K562 (cell line): ENCODE results near the gene ADI1. TPM values are rescaled to one million over a fixed set of nuclear protein-coding genes. Genes with fewer than 3 reads are reported as not detected.

Source experiments
- CHD4 ChIP-seq: fragments of 200-600 bp; sonication (generic); IDR thresholded peaks from 3 replicates; pipeline ENCODE4 v1.6.1; 2012; ENCODE audit warnings: low read depth, mild to moderate bottlenecking, mixed read lengths, low read length, inconsistent platforms; ENCODE audit not compliant: insufficient read depth, insufficient replicate concordance, poor library complexity, severe bottlenecking
- COPS2 ChIP-seq: fragments of 450-650 bp; conservative IDR thresholded peaks from 2 replicates; pipeline ENCODE4 v1.6.1; 2016; ENCODE audit warnings: mild to moderate bottlenecking, moderate library complexity
- FIP1L1 ChIP-seq: fragments of 200-400 bp; formaldehyde crosslinking; IDR thresholded peaks from 2 replicates; pipeline ENCODE4 v1.6.1; 2018; ENCODE audit warnings: mild to moderate bottlenecking, low read depth, low read length; ENCODE audit not compliant: poor library complexity, severe bottlenecking
- HMGN3 ChIP-seq: IDR thresholded peaks from 2 replicates; pipeline ENCODE4 v1.6.1; 2011; ENCODE audit warnings: borderline replicate concordance, low read depth, mild to moderate bottlenecking, mixed read lengths, low read length; ENCODE audit not compliant: insufficient read length; ENCODE audit errors: extremely low read depth
- KLF6 ChIP-seq: fragments of 250-450 bp; sonication (Bioruptor Pico); IDR thresholded peaks from 2 replicates; pipeline ENCODE4 v1.4.0; 2020; ENCODE audit warnings: mild to moderate bottlenecking, moderate library complexity, borderline replicate concordance
- MBD2 ChIP-seq: sonication (generic); IDR thresholded peaks from 2 replicates; pipeline ENCODE4 v1.6.1; 2016; ENCODE audit warnings: low read depth, borderline replicate concordance
- NR2C2 ChIP-seq, 2 experiments: fragments of 200-800 bp in 1 of 2; sonication (Bioruptor generic) in 1 of 2; sonication (generic) in 1 of 2; formaldehyde crosslinking in 1 of 2; IDR thresholded peaks; 2 replicates each; pipeline versions ENCODE4 v1.6.1 to v1.8.0; 2016 to 2022; ENCODE audit warnings: mild to moderate bottlenecking in 1 of 2, missing compliant biosample characterization in 1 of 2, missing genetic modification characterization in 1 of 2, missing genetic modification reagents in 1 of 2
- SFPQ ChIP-seq: fragments of 200-400 bp; formaldehyde crosslinking; IDR thresholded peaks from 2 replicates; pipeline ENCODE4 v1.6.1; 2017; ENCODE audit warnings: mild to moderate bottlenecking, low read depth, low read length, moderate library complexity
- SREBF2 ChIP-seq: sonication (generic); formaldehyde crosslinking; IDR thresholded peaks from 2 replicates; pipeline ENCODE4 v1.4.0; 2020; ENCODE audit warnings: mild to moderate bottlenecking, missing genetic modification reagents
- ZNF239 ChIP-seq: fragments of 250-450 bp; sonication (Bioruptor Pico); IDR thresholded peaks from 2 replicates; pipeline ENCODE4 v1.4.0; 2020; ENCODE audit warnings: mild to moderate bottlenecking
- ZNF551 ChIP-seq: fragments of 250-450 bp; sonication (Bioruptor Pico); IDR thresholded peaks from 2 replicates; pipeline ENCODE4 v1.5.0; 2021; ENCODE audit warnings: mild to moderate bottlenecking, moderate library complexity
- polyA plus RNA-seq, 8 experiments: library from polyadenylated mRNA; depleted of rRNA in 4 of 8; stranded (reverse) in 5 of 8; unstranded in 3 of 8; fragments of >200 nt; fragmentation: Nextera tagmentation in 2 of 8; fragmentation: Illumina TruSeq in 1 of 8; extraction: Ambion mirVana in 2 of 8; extraction: Trizol in 1 of 8; gene quantifications; 2 replicates each; pipeline versions ENCODE4 v1.2.1 to v1.2.3, GENCODE V29; 2011 to 2014; ENCODE audit warnings: inconsistent platforms in 1 of 8, missing spikeins in 1 of 8
- total RNA-seq, 7 experiments: library from RNA; depleted of rRNA in 6 of 7; stranded (reverse); fragments of >200 nt in 6 of 7; fragmentation: Illumina TruSeq in 2 of 7; extraction: Trizol in 2 of 7; gene quantifications; 2 replicates each; pipeline versions ENCODE4 v1.2.1 to v1.2.3, GENCODE V29; 2011 to 2021; ENCODE audit warnings: low replicate concordance in 1 of 7
- TF ChIP-seq, protein P1 (sequence below): sonication (generic); formaldehyde crosslinking; IDR thresholded peaks from 2 replicates; pipeline ENCODE4 v1.8.1; 2023; ENCODE audit warnings: missing genetic modification reagents, mild to moderate bottlenecking, borderline replicate concordance
- TF ChIP-seq, protein P2 (sequence below): fragments of 450-650 bp; IDR thresholded peaks from 2 replicates; pipeline ENCODE4 v1.6.1; 2016; ENCODE audit warnings: mild to moderate bottlenecking

The ADI1 gene
- total and polyA plus RNA-seq, 9 of the 15 experiments (the other 6 are each of a cell fraction or from before 2014, with no cell fraction given), result 6.1 to 51.0 (median 27.1) TPM

DNA sequence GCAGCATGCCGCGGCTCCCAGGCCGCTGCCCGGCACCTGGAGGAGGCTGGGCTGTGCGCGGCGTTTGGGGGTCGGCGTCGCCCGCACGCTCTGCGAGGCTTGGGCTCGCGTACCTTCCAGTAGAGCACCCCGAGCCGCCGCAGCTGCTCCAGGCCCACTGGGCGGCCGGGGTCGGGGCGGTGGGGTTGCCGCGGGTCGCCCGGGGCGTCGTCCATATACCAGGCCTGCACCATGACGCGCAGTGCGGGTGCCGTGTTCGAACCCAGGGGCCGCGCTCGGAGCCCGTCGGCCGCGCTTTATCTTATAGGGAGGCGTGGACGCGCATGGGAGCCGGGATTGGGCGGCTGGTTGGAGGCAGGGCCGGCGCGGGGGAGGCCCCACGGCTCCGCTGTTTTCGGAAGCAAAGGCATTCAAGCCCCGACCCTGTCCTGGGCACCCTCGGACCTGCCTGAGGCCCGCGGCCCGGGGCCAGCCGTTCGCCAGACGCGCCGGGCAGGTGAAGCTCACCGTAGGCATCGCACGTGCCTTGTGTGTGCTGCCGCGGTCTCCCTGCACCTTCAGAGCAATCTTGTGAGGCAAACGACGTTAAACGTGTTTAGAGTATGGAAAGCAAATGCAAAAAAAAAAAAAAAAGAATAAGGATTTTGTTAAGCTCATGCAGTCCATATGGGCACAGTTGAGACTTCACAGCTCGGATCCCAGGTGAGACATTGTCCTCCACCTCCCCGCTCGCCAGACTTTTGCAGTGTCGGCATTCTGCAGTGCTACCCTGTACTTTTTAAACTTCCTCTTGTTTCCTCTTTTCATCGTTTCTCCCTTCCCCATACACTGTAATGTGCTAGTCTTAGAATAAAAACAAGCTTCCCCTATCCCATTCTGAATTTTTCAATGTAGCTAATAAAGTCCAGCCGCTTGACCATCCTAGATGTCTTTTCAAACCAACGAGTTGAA is at the start of gene ADI1 (continued):
- TF ChIP-seq SFPQ (no peak), FIP1L1 (peak; percentile 87), HMGN3 (peak; percentile 55), SREBF2 (CRISPR knock-in tag) (no peak), COPS2 (no peak), ZNF239 (CRISPR knock-in tag) (no peak), MBD2 (peak; percentile 33; the same call in 1 of the 2 replicates), CHD4 (no peak), KLF6 (CRISPR knock-in tag) (no peak), NR2C2 (CRISPR knock-in tag; IDR thresholded peaks at IDR 0.05) (no peak), NR2C2 (tag; IDR thresholded peaks at IDR 0.05) (peak; percentile 74), ZNF551 (CRISPR knock-in tag) (no peak)
- TF ChIP-seq, protein P1, sequence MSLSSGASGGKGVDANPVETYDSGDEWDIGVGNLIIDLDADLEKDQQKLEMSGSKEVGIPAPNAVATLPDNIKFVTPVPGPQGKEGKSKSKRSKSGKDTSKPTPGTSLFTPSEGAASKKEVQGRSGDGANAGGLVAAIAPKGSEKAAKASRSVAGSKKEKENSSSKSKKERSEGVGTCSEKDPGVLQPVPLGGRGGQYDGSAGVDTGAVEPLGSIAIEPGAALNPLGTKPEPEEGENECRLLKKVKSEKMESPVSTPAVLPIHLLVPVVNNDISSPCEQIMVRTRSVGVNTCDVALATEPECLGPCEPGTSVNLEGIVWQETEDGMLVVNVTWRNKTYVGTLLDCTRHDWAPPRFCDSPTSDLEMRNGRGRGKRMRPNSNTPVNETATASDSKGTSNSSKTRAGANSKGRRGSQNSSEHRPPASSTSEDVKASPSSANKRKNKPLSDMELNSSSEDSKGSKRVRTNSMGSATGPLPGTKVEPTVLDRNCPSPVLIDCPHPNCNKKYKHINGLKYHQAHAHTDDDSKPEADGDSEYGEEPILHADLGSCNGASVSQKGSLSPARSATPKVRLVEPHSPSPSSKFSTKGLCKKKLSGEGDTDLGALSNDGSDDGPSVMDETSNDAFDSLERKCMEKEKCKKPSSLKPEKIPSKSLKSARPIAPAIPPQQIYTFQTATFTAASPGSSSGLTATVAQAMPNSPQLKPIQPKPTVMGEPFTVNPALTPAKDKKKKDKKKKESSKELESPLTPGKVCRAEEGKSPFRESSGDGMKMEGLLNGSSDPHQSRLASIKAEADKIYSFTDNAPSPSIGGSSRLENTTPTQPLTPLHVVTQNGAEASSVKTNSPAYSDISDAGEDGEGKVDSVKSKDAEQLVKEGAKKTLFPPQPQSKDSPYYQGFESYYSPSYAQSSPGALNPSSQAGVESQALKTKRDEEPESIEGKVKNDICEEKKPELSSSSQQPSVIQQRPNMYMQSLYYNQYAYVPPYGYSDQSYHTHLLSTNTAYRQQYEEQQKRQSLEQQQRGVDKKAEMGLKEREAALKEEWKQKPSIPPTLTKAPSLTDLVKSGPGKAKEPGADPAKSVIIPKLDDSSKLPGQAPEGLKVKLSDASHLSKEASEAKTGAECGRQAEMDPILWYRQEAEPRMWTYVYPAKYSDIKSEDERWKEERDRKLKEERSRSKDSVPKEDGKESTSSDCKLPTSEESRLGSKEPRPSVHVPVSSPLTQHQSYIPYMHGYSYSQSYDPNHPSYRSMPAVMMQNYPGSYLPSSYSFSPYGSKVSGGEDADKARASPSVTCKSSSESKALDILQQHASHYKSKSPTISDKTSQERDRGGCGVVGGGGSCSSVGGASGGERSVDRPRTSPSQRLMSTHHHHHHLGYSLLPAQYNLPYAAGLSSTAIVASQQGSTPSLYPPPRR (CRISPR knock-in tag), result no peak
- TF ChIP-seq, protein P2, sequence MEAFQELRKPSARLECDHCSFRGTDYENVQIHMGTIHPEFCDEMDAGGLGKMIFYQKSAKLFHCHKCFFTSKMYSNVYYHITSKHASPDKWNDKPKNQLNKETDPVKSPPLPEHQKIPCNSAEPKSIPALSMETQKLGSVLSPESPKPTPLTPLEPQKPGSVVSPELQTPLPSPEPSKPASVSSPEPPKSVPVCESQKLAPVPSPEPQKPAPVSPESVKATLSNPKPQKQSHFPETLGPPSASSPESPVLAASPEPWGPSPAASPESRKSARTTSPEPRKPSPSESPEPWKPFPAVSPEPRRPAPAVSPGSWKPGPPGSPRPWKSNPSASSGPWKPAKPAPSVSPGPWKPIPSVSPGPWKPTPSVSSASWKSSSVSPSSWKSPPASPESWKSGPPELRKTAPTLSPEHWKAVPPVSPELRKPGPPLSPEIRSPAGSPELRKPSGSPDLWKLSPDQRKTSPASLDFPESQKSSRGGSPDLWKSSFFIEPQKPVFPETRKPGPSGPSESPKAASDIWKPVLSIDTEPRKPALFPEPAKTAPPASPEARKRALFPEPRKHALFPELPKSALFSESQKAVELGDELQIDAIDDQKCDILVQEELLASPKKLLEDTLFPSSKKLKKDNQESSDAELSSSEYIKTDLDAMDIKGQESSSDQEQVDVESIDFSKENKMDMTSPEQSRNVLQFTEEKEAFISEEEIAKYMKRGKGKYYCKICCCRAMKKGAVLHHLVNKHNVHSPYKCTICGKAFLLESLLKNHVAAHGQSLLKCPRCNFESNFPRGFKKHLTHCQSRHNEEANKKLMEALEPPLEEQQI, result no peak
